DLD1 (cell line): ENCODE data around the gene MTFMT.

ENCODE experiments used
- in situ Hi-C: cut with HindIII; loops from 2 replicates; pipeline ENCODE4 v1.10.0; 2017; ENCODE audit warnings: low sequenced_read_pairs

The MTFMT gene

DNA sequence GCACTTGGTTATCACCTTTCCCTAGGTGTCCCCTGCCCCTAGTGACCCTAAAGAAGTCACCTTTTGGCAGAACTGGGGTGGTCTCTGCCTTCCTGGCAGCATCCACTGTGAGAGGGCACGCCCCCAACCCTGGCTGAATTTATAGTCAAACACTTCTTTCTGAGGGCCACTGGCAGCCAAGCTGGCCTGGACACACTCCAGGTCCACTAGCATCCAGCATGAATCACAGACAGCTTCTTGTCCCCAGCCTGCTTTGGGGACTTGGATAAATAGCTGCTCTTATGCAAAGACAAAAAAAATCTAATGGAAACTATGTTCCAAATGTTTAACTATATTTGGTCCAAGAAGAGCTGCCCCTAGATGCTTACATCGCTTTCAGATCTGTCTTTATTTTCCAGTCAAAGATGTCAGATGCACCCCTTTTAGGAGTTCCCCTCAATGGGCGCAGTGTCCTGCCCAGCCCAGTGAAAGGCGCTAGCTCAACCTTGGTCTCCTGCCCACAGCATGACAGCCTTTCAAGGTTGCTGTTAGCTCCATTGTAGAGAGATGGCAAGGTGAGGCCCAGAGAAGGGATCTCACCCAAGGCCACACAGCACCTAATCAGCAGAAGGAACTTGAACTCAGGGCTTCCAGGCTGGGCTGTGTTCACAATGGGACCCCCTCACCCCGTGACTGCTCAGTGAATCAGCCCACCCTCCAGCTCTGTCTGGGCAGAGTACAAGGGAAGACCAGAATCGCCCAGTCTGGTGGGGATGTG, 31.4 kb upstream of the MTFMT start:
- in situ Hi-C loops = no loop called here

DNA sequence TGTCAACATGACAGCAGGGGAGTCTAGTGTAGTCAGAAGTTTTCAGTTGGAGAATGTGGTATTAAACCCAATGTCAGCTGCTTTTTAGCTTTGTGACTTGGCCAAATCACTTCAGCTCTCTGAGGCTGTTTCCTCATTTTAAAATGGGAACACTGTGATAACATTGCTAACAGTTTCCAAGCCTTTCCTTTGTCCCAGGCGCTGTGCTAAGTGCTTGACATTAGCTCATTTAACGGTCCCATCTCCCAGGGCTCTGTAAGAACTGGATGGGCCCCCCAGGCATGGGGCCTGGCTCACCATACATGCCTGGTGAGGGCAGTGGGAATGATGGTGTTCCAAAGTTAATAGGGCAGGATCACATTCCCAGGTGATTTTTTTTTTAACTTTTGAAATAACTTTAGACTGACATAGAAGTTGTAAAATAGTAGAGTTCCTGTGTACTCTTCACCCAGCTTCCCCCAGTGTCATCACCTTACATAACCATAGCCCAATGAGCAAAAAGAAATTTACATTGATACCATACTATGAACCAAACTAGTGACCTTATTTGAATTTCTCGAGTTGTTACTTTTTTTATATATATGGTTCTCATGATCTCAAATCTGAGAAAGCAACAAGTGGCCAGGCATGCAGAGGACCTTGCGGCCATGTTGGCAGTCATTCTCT, 30.6 kb upstream of the MTFMT start:
- in situ Hi-C loops = no loop called here

DNA sequence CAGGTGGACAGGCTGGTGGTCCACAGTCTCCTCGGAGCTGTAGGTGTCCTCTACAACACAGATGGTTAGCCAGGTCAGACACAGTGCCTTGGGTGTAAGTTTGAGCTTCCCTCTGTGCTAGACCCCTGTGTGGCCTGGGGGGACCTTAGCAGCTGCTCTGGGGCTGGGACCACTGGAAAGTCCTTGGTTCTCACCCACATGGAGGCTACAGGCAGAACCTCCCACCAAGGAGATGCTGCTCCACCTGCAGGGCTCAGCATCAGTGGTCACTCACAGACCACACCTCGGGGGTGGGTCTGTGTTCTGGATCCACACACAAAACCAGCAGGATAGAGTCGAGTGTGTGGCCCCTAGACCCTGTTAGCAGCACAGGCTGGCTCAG, 29.9 kb upstream of the MTFMT start:
- in situ Hi-C loops = no loop called here

DNA sequence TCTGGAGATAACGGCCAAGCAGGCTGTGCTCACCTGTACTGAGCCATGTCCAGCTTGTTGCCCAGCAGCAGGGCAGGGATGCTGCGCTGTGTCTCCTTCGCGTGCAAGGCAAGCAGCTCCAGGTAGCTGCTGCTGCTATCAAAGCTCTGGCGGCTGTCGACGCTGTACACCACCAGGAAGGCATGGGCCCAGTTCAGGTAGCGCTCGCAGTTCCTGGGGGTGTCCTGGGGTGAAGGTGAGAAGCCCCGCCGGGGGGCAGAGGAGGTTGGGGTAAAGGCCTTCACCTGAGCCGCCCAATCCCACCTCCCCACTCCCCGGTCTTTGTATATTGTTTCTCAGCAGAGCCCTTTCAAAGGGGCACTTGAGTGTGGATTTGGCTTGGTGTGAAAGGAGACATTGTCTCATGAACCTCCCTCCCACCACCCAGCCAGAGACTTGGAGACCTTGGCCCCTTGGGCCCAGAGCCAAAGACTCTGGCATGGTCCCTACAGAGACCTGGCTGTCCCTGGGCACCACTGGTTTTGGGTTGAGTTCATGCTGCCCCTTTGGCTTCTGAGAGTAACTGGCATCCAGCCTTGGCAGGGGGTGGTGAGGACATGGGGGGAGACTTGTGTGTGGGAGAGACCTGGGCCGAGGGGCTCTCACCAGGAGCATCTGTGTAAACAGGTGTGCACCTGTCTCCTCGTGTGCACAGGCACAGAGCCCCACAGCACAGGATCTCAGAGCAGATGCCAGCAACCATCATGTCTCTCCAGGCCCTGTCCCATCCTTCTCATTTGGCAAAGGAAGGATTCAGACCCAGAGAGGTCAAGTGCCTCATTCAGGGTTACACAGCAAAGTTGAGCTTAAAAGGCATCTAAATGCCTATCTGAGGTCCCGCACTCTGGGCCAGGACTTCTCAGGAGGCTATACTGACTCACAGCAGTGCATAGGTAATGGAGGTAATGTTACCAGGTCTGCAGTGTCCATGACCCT, 29.2 kb upstream of the MTFMT start:
- in situ Hi-C loops = no loop called here

DNA sequence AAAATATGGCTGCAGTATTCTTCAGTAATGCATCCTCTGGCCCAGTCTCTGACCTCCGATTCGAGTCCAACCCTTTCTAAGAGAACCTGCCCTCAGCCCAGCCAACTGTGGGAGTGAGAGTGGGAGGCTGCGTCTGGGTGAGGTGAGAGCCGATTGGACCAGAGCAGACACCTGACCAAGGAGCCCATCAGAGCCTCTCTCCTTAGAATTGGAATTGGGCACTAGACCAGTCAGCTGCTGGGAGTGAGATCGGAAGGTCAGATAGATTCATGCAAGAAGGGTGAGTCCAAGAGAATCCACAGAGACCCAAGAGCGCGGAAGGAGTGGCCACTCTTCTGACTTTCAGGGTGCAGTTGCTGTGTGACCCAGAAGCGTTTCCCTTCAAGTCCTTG, 28.1 kb upstream of the MTFMT start:
- in situ Hi-C loops = no loop called here

DNA sequence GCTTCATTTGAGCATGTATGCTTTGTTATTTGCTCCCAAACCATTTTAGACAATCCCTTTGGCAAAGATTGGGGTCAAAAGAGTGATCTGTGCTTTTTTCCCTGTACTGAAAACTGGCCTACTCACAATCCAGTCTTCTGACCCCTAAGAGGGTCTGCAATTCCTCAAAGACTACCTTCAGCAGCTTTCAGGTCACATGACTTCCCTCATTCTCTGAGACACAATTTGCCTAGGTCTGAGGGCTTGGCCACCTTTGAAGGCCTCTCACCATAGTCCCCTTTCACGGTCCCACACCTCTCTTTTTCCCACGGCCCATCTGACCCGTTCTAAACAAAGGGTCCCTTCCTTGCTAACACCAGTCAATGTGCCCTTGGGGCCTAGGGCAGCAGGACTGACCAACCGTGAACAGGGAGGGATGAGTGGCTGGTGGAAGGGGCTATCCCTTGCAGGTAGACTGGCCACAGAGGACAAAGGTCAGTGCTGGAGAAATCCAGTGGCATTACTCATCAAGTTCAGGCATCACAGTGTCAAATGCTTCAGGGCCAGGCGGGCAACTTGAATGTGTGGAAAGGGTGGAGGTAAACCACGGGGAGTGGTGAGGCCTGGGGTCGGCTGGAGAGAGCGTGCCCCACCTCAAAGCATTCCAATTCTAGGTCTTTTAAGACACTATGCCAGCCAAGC, 27.6 kb upstream of the MTFMT start:
- in situ Hi-C loops = no loop called here

DNA sequence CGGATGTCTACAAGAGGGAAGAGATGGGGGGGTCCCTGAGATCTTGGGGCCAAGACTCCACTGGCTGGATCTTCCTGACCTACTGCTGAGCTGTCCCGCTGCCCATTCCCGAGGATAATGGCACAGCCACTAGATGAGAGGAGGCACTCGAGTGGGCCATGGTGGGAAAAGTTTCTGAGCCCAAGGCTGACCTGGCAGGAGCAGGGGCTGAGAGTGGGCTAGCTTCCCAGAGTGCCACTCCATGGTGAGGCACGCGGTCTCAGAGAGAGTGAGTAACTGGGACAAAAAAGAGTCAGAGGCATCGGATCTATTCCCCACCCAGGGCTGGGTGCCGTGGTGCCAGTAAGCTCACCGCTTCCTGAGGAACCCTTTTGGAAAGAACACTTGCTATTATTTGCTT, 26.7 kb upstream of the MTFMT start:
- in situ Hi-C loops = no loop called here

DNA sequence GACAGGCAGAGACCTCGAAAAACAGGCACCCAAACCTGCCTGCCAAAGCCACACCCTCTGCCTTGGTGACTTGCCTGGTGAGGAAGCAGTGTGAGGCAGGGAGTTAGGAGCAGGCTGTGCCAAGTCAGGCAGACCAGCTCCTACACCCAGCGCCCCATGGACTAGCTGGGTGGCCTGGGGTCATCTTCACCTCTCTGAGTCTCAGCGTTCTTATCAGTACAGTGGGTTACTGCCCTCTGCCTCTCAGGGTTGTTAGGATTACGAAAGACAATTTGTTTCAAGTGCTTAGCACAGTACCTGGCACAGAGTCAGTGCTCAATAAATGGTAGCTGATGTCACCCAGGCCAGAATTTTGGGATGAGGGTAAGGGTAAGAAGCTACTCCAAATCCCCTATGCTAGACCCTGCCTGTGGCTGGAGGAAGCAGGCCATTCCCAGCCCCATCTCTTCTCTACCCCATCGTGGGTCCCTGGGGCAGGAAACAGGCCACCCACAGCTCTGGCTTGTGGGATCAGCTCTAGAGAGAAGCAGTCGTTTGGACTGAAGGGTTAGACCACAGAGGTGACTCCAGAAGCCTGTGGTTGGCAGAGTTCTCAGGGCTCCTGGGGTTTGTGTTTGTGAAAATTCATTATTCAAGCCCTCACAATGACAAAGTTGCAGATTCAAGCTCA, 25.9 kb upstream of the MTFMT start:
- in situ Hi-C loops = no loop called here

DNA sequence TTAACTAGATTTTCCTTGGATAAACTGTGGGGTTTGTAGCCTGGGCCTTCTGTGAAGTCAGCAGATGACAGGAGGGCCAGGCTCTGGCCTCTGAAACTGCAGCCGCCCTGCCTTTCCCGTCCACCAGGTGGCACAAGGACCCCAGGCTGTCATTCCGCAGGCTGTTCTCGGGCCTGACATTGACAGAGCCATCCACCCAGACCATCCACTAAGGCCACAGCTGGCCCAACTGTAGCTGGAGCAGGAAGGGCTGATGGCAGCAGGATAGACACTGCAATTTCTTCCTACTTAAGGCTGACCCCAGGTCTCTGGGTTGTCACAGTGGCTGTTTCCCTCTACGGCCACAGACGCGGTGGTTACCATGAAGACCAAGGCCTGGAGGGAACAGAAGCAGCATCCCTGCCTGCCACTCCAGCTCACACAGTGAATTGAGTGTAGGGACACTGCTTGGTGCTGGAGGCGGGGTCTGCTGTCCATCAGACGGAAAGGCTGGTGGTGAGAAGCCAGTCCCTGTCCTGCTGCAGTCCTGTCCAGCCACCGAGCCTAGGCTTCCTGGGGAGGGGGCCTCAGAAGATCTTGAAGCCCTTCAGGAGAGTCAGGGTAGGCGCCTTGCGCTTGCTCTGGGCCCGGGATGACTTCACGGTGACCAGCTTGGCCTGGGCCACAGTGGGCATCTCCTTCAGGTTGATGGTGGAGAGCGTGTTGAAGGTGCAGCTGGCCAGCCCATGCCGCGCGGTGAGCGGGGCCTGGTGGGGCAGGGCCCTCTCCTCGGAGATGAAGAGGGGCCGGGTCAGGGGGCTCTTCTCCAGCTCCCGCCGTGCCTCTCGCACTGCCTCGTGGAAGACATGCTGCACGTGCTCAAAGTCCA, 25.1 kb upstream of the MTFMT start:
- in situ Hi-C loops = no loop called here

DNA sequence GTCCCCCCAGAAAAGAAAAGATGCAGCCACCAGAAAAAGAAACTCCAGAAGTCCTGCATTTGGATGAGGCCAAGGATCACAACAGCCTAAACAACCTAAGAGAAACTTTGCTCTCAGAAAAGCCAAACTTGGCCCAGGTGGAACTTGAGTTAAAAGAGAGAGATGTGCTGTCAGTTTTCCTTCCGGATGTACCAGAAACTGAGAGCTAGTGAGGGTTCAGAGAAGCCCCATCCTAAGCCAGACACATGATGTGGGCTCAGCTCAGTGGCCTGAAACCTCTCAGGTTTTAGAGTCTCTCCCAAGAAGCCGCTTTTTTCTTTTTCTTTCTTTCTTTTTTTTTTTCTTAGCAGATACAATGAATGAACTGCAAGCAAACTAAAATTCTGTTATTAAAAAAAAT, 23.5 kb upstream of the MTFMT start:
- in situ Hi-C loops = no loop called here

DNA sequence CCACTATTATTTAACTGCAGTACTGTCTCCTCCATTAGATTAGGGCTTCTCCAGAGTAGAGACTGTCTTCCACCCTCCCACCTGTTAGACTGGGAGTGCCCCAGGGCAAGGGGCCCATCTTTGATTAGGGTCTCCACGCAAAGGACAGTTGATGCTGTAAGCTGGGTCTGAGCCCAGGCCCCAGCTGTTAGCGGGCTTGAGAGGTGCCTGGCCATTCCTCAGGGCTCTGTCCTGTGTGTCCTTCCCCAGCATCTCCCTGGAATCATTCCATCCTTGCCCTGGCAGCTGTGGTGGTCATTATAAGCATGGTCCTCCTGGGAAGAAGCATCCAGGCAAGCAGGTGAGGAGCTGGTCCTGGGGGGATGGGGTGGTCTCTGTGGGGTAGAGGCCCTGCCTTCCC, 21.8 kb upstream of the MTFMT start:
- in situ Hi-C loops = no loop called here

DNA sequence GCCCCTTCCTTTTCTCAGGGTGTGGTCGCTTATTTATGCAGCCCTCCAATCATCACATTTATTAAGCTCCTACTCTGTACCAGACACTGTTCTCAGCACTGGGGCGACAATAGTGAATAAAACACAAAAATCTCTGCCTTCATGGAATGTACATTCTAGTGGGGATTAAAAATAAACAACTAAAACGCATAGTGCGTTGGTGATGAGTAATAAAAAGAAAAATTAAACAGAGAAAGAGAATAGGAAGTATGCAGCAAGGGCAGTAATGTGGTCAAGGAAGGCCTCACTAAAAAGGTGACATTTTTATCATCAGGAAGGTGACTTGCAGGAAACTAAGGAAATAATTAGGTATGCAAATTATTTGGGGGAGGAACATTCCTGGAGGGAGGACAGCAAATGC, 20.8 kb upstream of the MTFMT start:
- in situ Hi-C loops = no loop called here

DNA sequence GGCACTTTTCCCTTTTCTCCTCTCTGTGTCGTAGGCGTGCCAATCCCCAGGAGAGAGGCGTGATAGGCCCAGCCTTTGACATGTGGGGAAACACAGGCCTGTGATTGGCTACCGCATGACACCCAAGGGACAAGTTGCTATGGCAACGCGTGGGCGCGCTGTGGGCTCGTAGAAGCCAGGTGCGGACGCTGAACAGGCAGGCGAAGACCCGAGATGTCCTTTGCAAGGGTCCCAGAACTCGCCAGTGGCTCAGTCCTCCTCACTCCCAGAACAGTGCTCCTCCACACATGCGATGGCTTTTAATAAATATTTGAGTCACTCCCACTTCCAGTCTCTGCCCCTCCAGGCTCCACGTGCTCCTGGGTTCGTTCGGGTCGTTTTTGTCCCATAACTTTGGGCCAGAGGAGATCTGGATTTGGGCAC, 20.0 kb upstream of the MTFMT start:
- in situ Hi-C loops = no loop called here

DNA sequence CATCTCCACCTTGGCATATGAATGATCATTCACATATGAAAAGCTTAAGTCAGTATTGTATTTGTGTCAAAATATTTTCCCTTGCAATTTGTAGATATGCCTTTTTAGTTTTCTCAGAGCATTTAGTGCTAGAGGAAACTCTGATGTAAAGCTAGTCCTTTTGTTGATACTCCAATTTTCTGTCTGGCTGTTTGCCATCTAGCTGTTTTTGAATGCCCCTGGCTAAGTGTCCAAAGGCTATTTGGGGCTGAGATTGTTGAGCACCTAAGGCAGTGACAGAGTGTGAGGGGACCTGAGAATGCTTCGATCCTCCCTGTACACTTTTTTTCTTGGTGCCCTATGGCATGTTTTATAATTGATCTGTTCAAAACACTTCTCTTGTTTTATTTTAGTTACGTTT, 18.8 kb upstream of the MTFMT start:
- in situ Hi-C loops = no loop called here

DNA sequence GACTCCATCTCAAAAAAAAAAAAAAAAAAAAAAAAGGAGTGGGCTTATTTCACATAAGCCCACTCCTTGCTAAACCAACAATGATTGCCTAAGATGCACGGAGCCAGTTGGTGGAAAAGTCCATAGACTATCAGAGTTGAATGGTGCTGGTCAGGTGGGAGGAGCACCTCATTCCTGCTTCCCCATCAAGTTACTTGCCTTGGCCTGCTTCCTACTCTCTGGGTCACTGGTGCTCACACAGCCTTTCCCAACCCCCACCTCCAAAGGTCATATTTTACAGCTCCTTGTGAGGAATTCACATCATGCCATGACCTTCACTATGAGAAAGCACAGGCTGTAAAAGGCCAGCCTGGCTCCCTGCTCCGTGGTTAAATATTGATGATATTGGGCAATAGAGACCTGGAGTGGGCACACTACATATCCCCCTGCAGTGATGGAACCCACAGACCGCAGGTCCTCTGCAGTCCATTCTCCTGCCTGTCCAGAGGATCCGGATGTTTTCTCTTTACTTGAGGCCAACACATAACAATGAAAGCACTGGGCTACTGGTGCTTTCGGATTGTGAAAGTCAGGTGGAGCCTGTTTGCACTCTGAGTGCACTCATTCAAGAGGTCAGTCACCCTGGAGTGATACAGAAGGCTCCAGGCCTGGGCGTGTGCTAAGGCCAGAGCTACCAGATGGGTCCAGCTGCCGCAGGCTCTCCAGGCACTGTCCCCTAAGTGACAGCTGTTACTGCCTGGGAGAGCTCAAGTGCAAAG, 15.5 kb upstream of the MTFMT start, which contains the start of gene SLC51B:
Gene SLC51B, plus strand, starts transcription at position 664 of the 758 bp plus-strand sequence. CDS start 4,618 bp downstream, outside the sequence.
- in situ Hi-C loops = loop anchor here (5.0 kb wide), 1 partner anchor 32 kb away; the partner anchor contains the start of gene KBTBD13

DNA sequence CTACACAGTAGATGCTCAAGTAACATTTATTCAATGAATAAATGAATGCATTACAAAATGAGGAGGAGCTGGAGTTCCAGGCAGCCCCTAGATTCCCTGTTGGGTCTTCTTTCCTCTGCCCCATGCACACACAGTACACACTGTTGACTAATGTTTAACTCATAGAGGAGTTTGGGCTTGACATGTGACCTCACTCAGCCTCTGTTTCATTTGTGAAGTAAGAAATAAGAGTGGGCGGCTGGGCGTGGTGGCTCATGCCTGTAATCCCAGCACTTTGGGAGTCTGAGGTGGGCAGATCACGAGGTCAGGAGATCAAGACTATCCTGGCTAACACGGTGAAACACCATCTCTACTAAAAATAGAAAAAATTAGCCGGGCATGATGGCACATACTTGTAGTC, 14.8 kb upstream of the MTFMT start:
- in situ Hi-C loops = loop anchor here (5.0 kb wide), 1 partner anchor 33 kb away; the partner anchor contains the start of gene KBTBD13

DNA sequence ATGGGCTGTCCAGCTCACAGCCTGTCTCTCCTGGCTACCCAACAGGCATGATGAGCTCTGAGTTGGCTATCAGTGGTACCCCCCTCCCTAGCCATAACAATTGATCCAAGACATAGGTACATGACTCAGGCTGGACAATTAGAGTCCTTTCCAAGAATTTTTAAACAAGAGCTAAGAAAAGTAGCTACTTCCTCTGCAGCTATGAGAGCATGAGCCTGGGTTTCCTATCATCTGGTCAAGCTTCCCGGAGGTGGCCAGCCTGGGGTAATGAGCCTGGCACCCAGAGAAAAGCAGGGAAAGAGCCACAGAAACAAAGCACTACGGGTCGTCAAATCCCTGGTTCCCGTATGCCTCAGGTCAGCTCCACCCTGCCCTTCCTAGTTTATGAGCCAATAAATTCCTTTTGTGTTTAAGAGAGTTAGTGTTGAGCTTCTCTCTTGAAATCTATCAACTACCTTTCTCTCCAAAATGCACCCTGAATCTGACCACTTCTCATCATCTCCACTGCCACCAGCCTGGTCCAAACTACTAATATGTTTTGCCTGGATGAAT, 13.4 kb upstream of the MTFMT start:
- in situ Hi-C loops = loop anchor here (5.0 kb wide), 1 partner anchor 34 kb away; the partner anchor contains the start of gene KBTBD13

DNA sequence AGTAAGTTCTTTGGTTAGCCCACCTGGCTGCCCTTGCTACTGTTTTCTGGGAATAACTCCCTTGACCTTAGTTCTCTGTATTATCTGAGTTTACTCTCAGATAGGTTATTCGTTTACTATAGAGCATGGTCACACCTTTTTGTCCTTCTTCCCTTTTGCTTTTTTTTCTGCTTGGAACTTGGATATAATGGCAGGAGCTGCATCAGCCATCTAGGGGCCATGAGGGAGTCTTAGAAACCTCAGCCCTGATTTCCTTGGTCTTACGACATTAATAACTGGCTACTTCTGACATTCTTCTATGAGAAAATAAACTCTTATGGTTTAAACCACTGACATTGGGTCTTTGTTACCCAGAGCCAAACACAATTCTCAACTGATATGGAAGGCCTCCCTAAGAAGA, 12.3 kb upstream of the MTFMT start:
- in situ Hi-C loops = loop anchor here (5.0 kb wide), 1 partner anchor 36 kb away; the partner anchor contains the start of gene KBTBD13
